ENCODE measurements around the gene HIC2.
"Not testable (repeated sequence)": the region's sequence is repeated elsewhere in the genome, so short reads cannot be mapped to it uniquely, and the experiment has no call there.

Gene HIC2

DNA sequence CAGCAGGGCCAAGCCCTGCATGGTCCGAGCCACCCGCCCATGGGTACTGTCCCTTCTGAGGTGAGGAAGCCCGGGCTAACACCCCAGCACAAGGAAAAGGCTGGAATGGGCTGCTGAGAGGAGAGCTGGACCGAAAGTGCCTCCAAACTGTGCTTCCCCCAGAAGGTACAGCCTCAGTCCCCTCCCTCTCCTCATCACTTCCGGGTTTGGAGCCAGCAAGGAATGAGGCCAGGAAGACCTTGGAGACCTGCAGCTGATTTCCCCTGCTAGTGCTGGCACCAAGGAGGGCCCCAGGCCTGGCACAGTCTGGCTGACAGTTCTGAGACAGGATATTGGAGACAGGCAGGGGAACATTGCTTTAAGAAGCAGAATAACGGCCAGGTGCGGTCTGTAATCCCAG lies 81.3 kb downstream of the HIC2 start:
- not testable (repeated sequence) for DNase-seq

DNA sequence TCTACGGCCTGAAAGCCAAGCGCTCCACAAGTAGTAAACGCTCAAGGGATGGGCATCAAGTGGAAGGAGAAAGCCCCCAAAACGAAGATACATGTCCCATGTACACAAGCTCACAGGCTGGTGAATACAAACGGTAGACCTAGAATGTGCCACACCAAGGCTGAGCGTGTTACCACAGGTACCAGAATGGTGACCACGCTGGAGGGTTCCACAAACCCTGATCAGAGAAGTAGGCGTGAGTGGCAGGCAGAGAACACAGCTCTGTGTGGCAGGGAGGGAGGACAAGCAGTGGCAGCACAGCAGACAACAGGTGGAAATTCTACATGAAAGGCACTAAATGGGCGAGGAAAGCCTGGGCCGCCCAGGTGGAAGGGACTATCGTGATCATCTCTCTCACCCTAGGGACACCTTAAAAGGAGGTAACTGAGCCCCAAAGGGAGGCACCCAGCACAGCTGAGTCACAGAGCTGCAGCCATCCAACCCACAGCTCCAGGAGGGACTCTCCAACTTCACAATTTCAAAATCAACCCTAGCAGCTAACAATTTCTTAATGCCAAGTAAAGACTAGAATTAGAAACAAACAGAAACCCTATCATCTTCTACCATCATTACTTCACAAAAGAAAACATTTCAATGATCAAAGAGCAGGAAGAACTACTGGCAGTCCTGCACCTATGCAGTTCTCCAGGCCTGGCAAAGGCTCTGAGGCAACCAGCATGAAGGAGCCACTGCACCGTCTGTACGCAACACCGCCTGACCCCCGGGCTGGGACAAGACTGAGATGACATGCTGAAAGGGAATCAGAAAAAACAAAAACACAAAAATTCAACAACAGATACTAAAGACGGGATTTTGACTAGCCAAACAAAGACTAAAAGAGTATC lies 82.7 kb downstream of the HIC2 start:
- DNase-seq = not testable (repeated sequence)

Data from NCI-H1048 (cell line).